Fibroblast of mammary gland (primary cell): Measurements from ENCODE around the gene MCM6.

Source experiments
- DNase-seq: peaks from one replicate; pipeline ENCODE4 v3.0.0-alpha.2; 2010; ENCODE audit warnings: low read depth
- H3K4me3 ChIP-seq: 2 replicates; pipeline ENCODE4 v1.5.1; 2011; ENCODE audit warnings: low read depth, mild to moderate bottlenecking, low read length, moderate library complexity; ENCODE audit not compliant: control insufficient read depth
- CTCF ChIP-seq: conservative IDR thresholded peaks from 2 replicates; pipeline ENCODE4 v1.5.1; 2011; ENCODE audit warnings: low read depth, low read length, inconsistent platforms; ENCODE audit not compliant: control insufficient read depth, insufficient read depth

MCM6 gene

DNA sequence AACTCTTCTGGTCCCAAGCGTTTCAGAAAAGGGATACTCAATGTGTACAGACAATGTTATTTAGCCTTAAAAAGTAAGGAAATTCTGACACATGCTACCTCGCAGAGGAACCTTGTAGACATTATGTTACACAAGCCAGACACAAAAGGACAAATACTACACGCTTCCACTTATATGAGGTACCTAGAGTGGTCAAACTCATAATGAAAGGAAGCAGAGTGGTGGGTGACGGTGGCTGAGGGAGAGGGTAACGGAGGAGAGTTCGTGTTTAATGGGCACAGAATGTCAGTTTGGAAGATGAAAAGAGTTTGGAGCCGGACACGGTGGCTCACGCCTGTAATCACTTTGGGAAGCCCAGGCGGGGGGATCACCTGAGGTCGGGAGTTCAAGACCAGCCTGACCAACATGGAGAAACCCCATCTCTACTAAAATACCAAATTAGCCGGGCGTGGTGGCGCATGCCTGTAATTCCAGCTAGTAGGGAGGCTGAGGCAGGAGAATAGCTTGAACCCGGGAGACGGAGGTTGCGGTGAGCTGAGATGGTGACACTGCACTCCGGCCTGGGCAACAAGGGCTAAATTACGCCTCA is 1.4 kb downstream of the MCM6 start:
- H3K4me3 ChIP-seq = peak overlapping the region; percentile 73
- no peak for DNase-seq
- TF ChIP-seq CTCF = no peak

DNA sequence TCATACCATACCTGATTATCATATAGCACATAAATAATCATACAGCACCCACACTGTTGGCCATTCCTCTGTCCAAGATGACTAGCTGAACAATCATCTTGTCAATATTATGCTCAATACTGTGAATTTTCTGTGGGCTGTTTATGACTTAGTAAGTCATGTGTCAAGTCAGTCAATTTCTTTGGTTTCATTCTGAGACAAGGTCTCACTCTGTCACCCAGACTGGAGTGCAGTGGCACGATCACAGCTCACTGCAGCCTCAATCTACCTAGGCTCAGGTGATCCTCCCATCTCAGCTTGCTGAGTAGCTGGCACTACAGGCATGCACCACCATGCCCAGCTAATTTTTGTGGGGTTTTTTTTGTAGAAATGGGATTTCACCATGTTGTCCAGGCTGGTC is 5.7 kb downstream of the MCM6 start:
- DNase-seq = no peak
- no peak overlapping the region for H3K4me3 ChIP-seq
- no peak for TF ChIP-seq CTCF

DNA sequence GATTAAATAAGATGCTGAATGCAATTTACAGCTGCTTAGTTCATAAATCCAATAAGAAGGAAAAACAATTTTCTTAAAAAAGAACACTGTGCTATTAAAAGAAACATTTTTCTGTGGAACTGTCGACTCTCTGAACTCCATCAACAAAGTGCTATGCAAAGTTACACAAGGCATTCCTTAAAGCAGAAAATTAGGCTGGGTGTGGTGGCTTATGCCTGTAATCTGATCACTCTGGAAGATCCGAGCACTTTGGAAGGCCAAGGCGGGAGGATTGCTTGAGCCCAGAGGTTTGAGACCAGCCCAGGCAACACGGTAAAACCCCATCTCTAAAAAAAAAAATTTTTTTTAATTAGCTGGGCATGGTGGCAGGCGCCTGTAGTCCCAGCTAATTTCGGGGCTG is 13.0 kb downstream of the MCM6 start:
- H3K4me3 ChIP-seq = no peak overlapping the region
- no peak for DNase-seq
- TF ChIP-seq CTCF = no peak

- no peak overlapping the region for H3K4me3 ChIP-seq
- no peak for DNase-seq
- TF ChIP-seq CTCF = no peak
Measured at GRCh38 chr2:135862718-135863117, 13.5 kb downstream of the MCM6 start.

GRCh38 chr2:135853401-135853800 is 22.8 kb downstream of the MCM6 start:
- no peak for TF ChIP-seq CTCF
- DNase-seq = no peak
- H3K4me3 ChIP-seq = no peak overlapping the region

DNA sequence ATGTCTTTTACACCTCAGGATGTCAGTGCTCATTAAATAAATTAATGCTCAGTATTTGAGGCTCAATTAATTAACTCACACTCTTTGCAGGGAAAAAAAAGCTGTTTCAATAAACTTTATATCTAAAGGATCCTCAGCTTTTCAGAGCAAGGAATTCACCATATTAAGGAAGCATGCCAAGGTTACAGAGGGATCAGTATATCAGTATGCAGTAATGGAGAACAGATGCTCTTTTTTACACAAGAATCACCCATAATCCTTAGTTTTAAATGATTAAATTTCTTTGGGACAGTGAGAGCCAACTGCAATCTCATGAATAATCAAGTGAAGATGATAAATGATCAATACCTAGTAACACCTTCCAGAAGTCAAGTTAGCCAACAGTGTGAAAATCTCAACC is 24.4 kb downstream of the MCM6 start:
- TF ChIP-seq CTCF = no peak
- no peak overlapping the region for H3K4me3 ChIP-seq
- no peak for DNase-seq

GRCh38 chr2:135850892-135851668 is 25.2 kb downstream of the MCM6 start:
- no peak overlapping the region for H3K4me3 ChIP-seq
- TF ChIP-seq CTCF = no peak
- DNase-seq = no peak
